Effector CD4-positive, alpha-beta T cell (primary cell): ENCODE data around the gene CENPP.

Experiments
- DNase-seq: peaks from one replicate; pipeline ENCODE4 v3.0.0-alpha.2; 2020
- total RNA-seq: gene quantifications from one replicate; lab custom pipeline; 2026; lab: John Stamatoyannopoulos, UW

CENPP gene
- 7.1 reads per million, percentile 26 among the genes with 10 or more reads in this experiment for total RNA-seq

GRCh38 chr9:92325269-92325990 is at the start of gene CENPP, which contains the start of gene NOL8:
Gene CENPP (plus strand): TSS chr9:92325953.
Gene NOL8 (minus strand): TSS chr9:92325350. CDS start chr9:92324161, 1,189 bp downstream.
- DNase-seq, result peak; percentile 79

GRCh38 chr9:92276331-92277032 is 49.3 kb upstream of the CENPP start:
- no peak for DNase-seq

GRCh38 chr9:92278110-92278509 is 47.6 kb upstream of the CENPP start:
- no peak for DNase-seq

GRCh38 chr9:92279302-92279701 is 46.5 kb upstream of the CENPP start:
- no peak for DNase-seq

GRCh38 chr9:92289708-92290390 is 35.9 kb upstream of the CENPP start:
- no peak for DNase-seq

GRCh38 chr9:92290785-92291429 is 34.8 kb upstream of the CENPP start:
- DNase-seq, result no peak

GRCh38 chr9:92291577-92291976 is 34.2 kb upstream of the CENPP start:
- DNase-seq, result no peak

GRCh38 chr9:92292338-92293074 is 33.2 kb upstream of the CENPP start:
- DNase-seq, result no peak

GRCh38 chr9:92293075-92293354 is 32.7 kb upstream of the CENPP start:
- DNase-seq, result no peak

GRCh38 chr9:92293452-92294296 is 32.1 kb upstream of the CENPP start, which contains the start of gene IARS1:
Gene IARS1 (minus strand): TSS chr9:92293697. CDS start chr9:92289419, 4,278 bp downstream.
- DNase-seq, result peak; percentile 99

- no peak for DNase-seq
Measured at GRCh38 chr9:92294297-92294676, 31.5 kb upstream of the CENPP start.

GRCh38 chr9:92295240-92295790 is 30.4 kb upstream of the CENPP start:
- DNase-seq, result no peak

- no peak for DNase-seq
Measured at GRCh38 chr9:92295827-92296258, 29.9 kb upstream of the CENPP start.

GRCh38 chr9:92297611-92298010 is 28.1 kb upstream of the CENPP start:
- DNase-seq, result no peak

- no peak for DNase-seq
Measured at GRCh38 chr9:92298036-92298435, 27.7 kb upstream of the CENPP start.

- DNase-seq, result no peak
Measured at GRCh38 chr9:92299116-92299515, 26.6 kb upstream of the CENPP start.

GRCh38 chr9:92300936-92301335 is 24.8 kb upstream of the CENPP start:
- DNase-seq, result no peak

- DNase-seq, result no peak
Measured at GRCh38 chr9:92308893-92309292, 16.9 kb upstream of the CENPP start.

- no peak for DNase-seq
Measured at GRCh38 chr9:92310562-92310961, 15.2 kb upstream of the CENPP start.

GRCh38 chr9:92312887-92313623 is 12.7 kb upstream of the CENPP start:
- DNase-seq, result no peak
